SKM-1 treated with dmso at 0.1 percent for 144 hours (cell line): ENCODE data around the gene TSHZ2.
"Not testable (repeated sequence)": the region's sequence is repeated elsewhere in the genome, so short reads cannot be mapped to it uniquely, and the experiment has no call there.

ENCODE experiments used
- DNase-seq: peaks from one replicate; lab custom pipeline; 2025; ENCODE audit not compliant: unreplicated experiment; lab: John Stamatoyannopoulos, UW

Gene TSHZ2

DNA sequence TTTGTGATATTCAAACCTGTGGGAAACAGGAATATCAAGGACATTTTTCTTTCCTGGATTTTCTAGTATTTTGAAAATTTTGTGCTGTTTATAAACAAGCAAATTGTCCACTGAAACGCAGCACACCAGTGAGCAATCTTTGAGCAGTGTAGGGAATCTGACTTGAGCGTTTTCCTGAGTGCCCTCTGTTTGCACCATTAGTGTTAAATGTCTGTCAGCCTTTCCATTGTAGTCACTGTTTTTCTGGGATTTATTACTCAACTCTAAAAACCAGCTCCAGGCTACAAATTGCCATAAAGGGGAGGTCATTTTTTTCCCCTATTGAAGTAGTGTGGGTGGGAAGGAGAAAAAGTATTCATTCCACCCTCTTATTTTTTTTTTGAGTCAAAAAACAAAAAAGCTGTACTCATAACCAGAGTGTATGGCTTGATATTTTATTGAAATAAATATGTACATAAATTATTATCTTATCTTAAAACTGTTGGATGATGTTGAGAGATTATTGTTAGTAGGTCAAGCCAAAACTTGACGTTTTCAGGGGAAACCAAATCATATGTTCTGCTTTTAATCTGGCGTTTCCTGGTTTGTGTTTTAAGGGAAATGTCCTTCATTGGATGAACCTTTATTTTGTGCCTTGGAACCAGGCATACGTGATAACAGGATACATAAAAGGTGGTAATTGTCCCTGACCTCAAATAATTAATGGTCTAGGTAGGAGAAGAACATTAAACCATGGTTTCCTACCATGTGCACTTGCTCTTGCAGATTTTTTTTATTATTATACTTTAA, 51.8 kb downstream of the TSHZ2 start:
- DNase-seq: no peak

DNA sequence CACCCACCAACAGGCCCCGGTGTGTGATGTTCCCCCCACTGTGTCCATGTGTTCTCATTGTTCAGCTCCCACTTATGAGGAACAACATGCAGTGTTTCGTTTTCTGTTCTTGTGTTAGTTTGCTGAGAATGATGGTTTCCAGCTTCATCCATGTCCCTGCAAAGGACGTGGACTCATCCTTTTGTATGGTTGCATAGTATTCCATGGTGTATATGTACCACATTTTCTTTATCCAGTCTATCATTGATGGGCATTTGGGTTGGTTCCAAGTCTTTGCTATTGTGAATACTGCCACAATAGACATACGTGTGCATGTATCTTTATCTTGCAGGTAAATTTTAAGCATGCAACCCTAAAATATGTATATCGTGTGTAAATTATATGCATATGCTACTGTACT, 52.5 kb downstream of the TSHZ2 start:
- DNase-seq: not testable (repeated sequence)

DNA sequence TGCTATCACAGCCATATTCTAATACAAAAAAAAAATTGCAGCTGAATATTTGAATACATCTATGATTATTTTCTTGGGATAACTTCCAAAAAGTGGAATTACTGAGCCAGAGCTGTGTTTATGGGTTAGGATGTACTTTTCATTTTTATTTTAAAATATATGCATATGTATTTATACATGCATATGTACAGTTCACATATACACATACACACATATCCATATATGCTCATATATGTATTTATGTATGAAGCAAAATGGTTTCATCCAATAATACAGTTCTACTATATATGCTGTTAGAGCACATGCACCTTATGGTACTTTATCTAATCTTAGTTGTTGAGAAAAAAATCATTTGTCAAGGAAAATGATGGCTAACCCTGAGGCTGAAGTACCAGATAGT, 54.9 kb downstream of the TSHZ2 start:
- DNase-seq: no peak

DNA sequence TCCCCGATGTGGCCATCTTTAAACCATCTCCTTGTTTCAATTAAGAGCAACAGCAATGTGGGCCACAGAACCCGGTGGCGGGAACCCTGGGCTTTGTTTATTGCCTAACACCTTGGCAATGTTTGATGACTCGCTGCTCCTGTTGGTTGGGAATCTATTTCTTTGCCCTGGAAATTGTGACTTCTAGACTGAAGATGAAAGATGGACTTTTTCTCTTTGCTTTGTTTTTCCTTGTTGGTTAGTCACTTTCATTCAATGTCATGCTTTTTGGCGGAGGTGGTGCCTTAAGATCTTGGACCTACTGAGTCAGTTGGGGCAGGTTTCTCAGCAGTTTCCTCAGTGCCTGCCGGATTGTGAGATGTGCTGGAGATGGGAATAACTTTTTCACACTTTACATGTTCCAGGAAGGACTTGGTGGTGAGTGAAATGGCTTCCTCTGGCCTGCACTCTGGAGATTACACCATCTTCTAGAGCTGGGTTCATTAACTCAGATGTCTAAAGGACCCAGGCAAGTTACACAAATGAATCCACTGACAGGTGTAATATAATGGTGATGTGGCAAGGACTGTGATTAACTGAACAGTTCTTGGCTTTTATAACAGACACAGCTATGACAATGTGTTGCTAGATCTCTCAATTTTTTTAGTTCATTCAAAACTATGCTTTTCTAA, 56.3 kb downstream of the TSHZ2 start:
- no peak for DNase-seq

DNA sequence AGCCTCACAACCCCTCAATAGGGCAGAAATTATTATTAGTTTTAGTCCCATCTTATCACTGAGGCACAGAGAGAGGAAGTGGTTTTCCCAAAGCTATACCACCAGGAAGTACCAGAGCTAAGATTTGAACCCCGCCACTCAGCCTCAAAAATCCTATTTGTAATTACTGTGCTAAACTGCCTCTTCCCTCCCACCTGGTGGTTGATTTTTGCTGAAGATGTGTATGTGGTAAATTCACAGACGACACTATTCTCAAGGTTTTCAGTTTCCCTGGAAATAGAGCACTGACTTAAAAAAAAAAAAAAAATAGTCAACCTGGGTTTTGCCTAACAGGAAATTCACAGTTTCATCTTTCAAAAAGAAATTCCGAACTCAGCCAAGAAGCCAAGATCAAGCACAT, 57.9 kb downstream of the TSHZ2 start:
- DNase-seq: no peak

DNA sequence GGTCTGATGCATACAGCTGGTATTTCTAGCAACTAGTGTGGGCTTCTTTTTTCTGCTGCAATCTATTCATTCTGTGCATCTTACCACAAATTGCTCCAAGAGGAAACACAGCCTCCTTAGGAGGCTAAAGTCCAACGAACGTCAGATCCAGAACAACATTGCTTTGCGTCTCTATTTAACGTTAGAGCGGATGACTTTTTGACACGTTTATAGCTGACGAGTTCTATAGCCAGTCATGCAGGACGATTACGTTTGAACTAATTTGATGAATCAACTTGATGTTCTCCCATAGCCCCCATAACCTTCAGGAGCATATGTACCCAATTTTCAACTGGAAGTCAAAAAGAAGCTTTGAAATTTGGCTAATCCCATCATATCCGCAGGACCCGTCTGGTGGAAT, 59.9 kb downstream of the TSHZ2 start:
- no peak for DNase-seq

DNA sequence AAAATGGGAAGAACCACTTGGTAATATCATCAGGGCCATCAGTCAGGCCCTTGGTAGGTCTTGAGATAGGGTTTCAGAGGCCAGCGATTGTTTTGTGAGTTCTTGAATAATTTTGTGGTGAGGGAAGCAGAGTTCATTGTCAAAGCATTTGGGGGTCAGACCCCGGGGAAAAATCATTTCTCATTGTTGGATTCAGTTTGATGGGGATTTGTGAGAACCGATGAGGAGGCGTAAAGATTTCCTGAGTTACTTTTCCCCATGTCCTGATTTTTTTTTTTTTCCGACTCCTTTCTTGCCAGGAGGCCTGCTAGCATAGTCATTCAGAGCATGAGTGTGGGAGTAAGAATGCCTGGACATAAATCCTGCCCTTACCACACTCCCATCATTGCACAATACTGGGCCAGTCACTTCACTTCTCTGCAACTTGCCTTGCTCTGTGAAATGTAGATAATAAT, 60.3 kb downstream of the TSHZ2 start:
- no peak for DNase-seq

DNA sequence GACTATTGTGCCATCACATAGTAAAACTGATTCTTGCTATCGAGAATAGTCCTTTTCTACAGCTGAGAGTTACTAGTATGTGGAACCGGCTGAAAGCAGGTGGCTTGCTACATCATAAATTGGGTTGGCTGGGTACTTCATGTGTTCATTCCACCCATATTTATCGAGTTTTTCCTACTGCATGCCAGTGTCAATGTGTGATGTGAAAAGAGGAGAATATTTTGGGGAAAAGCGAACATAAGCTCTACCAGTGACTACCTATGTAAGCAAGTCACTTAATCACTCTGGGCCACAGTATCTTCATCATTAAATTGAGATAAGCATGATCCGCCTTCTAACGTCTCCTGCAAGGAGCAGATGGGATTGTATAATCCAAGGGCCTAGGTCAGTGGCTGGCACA, 61.0 kb downstream of the TSHZ2 start:
- DNase-seq: no peak

DNA sequence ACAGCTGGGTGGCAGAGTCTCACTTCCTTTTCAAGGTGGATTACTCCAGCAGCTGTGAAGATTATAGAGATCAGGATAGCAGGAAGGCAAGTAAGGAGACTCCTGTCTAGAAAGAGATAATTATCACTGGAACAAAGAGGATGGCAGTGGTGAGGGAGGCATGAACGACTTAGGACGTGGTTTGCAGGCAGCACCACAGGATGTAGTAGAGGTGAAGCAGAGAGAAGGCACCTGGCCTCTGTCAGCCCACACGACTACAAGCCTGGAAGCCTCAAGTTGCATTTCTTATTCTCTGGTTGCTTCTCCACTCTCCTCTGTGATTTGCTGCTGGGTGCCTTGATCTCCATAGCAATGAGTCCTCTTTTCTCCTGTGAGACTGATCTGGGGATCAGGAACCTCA, 62.7 kb downstream of the TSHZ2 start:
- no peak for DNase-seq

DNA sequence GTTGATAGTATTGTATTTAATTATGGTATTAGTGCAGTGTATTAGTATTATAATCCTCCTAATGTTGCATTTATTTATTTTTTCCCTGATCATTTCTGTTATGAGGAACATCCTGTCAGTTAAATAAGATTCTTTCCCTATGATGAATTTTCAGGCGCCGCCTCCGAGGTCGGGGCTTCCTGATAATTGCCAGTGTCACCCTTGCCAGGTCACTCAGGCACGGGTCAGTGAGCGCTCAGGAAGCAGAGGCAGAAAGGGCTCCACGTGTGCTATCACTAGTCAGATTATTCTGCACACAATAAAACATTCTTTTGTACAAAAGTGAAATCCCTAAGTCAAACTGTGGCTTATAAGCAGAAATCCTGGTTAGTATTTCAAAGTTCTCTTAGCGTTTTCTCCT, 64.8 kb downstream of the TSHZ2 start:
- no peak for DNase-seq

DNA sequence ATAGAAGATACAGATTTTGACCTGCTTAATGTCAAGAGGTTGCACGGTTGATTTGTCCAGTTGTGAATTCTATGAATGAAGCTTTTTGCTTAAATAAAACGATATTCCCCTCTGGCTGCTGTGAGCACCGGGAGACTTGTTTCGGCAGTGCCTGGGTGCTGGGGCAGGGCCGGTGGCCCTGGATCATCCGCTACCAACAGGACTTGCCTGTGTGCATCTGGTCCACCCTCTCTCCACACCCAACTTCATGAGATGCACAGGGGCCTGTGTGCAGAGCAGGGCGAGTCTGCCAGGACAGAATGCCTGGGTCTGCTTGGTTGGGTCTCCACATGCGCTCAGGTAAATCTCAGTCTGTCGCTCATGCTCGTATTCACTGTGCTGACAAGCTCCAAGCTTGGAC, 65.5 kb downstream of the TSHZ2 start:
- DNase-seq: no peak

DNA sequence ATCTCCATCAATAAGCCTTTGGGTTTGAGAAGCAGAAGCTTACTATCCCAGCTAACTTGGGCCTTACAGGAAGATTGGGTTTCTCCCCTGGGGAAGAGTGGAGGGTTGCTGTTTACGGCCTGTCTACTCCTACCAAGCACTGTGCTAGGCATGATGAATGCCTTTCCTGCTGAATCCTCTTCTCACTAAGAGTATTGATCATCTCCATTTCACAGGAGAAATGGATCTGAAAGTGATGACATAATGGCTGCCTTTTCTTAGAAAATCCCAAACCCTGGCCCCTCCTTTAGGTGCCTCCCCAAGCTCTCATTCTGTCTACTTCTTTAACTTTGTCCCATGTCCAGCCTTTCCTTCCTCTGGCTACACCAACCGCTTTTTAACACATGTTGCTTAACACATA, 66.1 kb downstream of the TSHZ2 start:
- no peak for DNase-seq

DNA sequence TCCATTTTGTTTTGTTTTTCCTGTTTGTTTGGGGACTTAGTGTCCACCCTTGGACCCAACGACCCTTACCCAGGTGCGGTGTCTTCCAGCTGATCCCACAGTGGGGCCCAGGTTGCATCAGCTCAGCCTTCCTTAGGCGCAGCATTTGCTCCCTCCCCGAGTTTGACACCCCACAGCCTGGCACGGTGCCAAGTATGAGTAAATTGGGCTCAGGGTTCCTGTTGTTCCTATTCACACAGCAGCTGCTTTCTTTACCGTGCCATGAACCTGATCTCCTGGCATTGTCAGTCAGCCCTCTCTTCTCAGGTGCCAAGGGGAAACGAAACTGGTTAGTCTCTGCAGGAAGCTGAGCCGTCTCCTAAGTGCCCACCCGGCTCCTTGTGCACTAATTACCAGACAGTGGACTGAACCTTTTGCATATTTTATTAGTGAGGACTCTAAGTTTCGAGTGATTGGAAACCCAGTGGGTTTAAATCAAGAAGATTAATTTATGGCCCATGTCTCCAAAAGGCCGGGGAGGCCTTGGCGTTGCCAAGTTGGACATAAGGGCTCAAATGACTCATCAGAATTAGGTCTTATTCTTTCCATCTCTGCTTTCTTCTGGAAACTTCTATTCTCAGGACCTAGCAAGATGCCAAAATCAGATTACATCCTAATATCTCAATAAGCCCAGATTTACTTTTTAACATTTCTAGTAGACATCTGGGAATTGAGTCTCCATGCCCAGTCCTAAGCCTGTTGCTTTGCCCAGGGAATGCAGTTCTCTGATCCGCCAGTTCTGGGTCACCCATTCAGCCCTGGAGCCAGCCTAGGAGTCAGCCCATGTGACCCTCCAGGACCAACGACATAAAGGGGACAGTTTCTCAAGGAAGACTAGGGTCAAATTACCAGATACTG, 68.8 kb downstream of the TSHZ2 start:
- DNase-seq: no peak

DNA sequence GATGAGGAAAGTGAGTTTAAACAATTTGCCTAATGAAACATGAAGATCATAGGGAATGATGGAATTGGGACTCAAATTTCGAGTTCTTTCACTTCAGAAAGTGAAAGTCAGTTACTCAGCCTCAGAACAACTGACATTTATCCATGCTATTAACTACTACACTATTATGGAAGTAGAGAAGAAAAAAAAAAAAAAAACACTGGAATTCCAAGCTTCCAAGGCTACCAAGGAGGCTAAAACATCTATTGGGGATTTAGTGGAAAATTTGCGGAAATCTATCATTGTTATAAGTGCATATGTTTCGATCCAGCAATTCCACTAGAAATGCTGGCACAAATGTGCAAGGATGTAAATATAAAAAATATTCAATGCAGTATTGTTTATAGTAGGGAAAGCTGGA, 70.4 kb downstream of the TSHZ2 start:
- DNase-seq: no peak

DNA sequence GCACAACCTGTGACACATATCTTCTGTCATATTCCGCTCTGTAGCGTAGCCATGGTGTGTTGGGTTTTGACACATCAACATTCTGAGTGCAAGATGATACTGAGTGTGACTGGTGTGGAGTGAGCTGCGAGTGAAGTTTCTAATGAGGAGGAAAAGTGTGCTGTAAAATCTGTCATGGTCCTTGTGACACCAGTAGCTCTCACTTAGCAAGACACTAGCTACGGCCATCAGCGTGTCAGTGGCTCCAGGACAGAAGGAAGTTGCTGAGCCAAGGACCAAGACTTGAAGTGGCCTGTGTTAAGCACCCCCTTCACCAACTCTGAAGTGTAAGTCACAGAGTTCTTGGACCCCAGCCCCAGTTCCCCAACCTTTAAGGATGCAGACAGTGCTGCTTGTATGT, 72.1 kb downstream of the TSHZ2 start:
- no peak for DNase-seq

DNA sequence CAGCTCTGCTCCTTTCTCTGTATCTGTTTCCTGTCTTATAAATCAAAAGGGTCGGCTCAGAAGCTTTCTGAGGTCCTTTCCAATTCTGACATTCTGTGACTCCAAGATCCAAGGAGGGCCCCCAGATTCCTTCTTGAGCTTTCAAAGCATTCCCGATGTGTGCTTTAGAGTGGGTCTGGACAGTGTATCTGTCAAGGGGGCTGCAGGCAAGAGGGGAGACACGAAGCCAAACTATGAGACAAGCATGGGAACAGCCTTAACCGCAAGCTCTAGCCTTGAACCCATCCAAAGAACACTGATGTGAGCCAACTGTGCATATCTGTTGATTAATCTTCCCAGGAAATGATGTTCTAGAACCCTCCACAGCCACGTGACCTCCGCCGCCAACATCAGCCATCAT, 73.8 kb downstream of the TSHZ2 start:
- no peak for DNase-seq

DNA sequence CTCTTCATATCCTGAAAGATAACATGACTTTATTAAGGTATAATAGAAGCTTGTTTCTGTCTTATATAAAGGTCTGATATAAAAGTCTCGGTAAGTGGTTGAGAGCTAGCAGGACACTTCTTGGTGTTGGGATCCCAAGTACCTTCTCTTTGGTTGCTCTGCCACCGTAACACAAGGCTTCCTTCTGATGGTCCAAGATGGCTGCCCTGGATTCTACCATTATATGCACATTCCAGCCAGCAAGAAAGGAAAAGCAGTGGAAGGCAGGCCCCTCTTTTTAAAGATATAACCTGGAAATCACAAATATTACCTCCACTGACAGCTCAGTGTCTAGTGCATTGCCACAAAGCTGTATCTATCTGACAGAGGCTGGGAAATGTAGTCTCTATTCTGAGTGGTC, 75.0 kb downstream of the TSHZ2 start:
- no peak for DNase-seq

DNA sequence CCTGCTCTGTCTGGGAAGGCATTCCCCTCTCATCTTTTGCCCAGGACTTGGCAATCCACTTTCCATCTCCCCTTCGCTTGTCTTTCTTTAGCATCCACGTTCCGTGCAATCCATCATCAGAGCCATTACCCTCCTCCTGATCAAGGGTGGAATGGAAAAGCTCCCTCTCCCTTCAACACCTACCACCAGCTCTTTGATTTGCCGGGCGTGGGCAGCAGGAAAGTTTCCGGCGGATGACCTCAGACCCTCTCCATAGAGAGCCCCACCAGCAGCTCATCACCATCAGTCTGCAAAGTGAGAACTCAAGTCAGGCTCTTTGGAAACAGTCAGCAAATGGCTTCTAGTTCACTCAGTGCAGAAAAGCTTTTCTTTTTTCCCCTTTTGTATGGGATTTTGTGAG, 76.2 kb downstream of the TSHZ2 start:
- no peak for DNase-seq

DNA sequence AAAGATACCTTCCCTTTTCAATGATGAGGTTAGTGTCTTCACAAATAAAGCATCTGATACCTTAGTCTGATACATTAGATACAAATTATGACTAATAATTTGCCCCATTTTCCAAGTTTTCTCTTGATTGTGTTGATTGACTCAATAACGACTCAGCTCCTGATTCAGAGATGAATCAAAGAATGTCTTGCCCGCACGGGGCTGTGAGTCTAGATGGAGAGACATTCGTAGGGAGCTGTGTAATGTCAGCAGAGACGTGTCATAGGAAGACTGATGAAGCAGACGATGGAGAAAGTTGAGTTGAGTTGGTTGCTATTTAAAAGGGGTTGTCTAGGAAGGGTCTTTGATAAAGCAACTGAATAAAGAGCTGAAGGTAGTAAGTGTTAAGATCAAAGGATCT, 78.2 kb downstream of the TSHZ2 start:
- DNase-seq: no peak

DNA sequence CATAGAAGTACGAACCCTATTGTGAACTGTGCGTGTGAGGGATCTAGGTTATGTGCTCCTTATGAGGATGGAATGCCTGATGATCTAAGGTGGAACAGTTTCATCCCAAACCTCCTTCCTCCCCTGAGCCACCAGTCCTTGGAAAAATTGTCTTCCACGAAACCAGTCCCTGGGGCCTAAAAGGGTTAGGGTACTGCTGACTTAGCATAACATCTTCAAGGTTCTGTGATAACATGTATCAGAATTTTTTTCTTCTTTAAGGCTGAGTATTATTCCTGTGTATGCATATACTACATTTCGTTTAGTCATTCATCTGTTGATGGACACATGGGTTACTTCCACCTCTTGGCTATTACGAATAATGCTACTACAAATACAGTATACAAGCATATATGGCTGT, 80.2 kb downstream of the TSHZ2 start:
- no peak for DNase-seq

DNA sequence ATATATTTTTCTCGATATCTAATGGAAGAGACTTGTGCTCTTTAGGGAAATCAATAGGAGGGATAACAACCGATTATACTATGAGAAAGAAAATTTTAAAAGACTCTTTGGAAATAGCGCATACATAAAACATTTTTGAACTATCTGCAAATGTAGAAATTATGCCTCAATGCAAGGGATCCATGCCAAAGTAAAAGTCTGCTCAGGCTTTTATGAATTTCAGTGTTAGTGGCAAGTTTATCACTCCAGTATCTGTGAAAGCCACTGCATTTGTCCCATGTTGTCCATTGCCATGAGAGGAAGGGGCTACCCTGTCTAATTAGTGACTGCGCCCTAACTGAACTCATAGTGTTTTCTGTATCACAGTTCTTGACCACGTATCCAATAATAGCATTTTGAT, 81.4 kb downstream of the TSHZ2 start:
- DNase-seq: no peak
